ENCODE measurements around the gene RTF2. TPM values are rescaled to one million over a fixed set of nuclear protein-coding genes. Genes with fewer than 3 reads are reported as not detected.
"Not testable (repeated sequence)": the region's sequence is repeated elsewhere in the genome, so short reads cannot be mapped to it uniquely, and the experiment has no call there.

RTF2 gene
- polyA plus RNA-seq, 1 donor from 2014 or later, result 127 TPM

- Histone ChIP-seq H3K9me2 (ENCODE audit: insufficient read depth, low read length) (no peaks in the 10 kb centered on the region), H3K4me3 (ENCODE audit: low read length) (no peak overlapping the region), H2AFZ (ENCODE audit: low read depth, low read length) (no peak overlapping the region), H3K27ac (ENCODE audit: low read length) (no peak overlapping the region), H3K27me3 (ENCODE audit: insufficient read depth, low read depth, low read length) (no peaks in the 10 kb centered on the region), H3K36me3 (ENCODE audit: insufficient read depth, low read length) (peaks cover 14% of the 10 kb centered on the region), H3F3A (ENCODE audit: insufficient read depth, low read length, poor library complexity, severe bottlenecking) (no peaks in the 10 kb centered on the region), H3K9ac (ENCODE audit: low read length) (no peak overlapping the region), H3K9me3 (ENCODE audit: low read length) (no peaks in the 10 kb centered on the region), H3K4me2 (ENCODE audit: low read length) (no peak overlapping the region), H3K79me2 (replicated peaks; ENCODE audit: insufficient read depth, low read length) (no peaks in the 10 kb centered on the region), H4K20me1 (ENCODE audit: insufficient read depth) (no peaks in the 10 kb centered on the region)
- TF ChIP-seq EP300 (conservative IDR thresholded peaks at IDR 0.05; ENCODE audit: poor library complexity, severe bottlenecking) (no peak), SMC3 (conservative IDR thresholded peaks at IDR 0.05; ENCODE audit: poor library complexity) (no peak), POLR2AphosphoS5 (IDR thresholded peaks at IDR 0.05) (no peak), RAD21 (conservative IDR thresholded peaks at IDR 0.05) (no peak), TAF1 (IDR thresholded peaks at IDR 0.05; ENCODE audit: low read depth) (no peak), EZH2 (IDR thresholded peaks at IDR 0.05; ENCODE audit: borderline replicate concordance, insufficient read depth, low read length, poor library complexity, severe bottlenecking) (no peak), CTCF (IDR thresholded peaks at IDR 0.05; ENCODE audit: poor library complexity, severe bottlenecking) (no peak), REST (IDR thresholded peaks at IDR 0.05; ENCODE audit: borderline replicate concordance) (no peak), MXI1 (conservative IDR thresholded peaks at IDR 0.05; ENCODE audit: poor library complexity, severe bottlenecking) (no peak)
Measured at GRCh38 chr20:56520180-56520579, 51.8 kb downstream of the RTF2 start.

- not testable (repeated sequence) for H2AFZ ChIP-seq (ENCODE audit: low read depth, low read length); H4K20me1 ChIP-seq (ENCODE audit: insufficient read depth); H3K4me2 ChIP-seq (ENCODE audit: low read length); H3K79me2 ChIP-seq (replicated peaks; ENCODE audit: insufficient read depth, low read length); H3K4me3 ChIP-seq (ENCODE audit: low read length); H3K27ac ChIP-seq (ENCODE audit: low read length); H3F3A ChIP-seq (ENCODE audit: insufficient read depth, low read length, poor library complexity, severe bottlenecking); H3K9ac ChIP-seq (ENCODE audit: low read length); H3K27me3 ChIP-seq (ENCODE audit: insufficient read depth, low read depth, low read length); H3K9me2 ChIP-seq (ENCODE audit: insufficient read depth, low read length); H3K9me3 ChIP-seq (ENCODE audit: low read length)
- peaks cover 14% of the 10 kb centered on the region for H3K36me3 ChIP-seq (ENCODE audit: insufficient read depth, low read length)
Measured at GRCh38 chr20:56520746-56521354, 52.4 kb downstream of the RTF2 start.

DNA sequence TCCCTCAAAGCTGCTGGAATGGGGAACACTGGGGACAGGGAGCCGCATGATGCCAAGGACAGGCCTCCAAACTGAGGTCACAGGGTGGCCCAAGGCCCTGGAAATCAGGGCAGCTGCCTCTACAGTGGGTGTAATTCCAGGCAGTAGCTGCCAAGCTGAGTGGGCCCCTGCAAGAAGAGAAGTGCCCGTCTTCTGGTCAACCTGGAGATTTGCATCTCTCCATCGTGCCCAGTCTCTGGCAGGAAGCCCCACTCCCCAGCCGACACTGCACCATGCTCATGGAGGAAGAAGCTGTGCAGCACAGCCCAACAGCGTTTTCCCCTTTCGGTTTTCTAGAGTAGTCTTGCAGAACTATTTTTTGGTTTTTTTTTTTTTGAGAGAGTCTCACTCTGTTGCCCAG lies 53.9 kb downstream of the RTF2 start:
- Histone ChIP-seq H4K20me1 (ENCODE audit: insufficient read depth) (no peaks in the 10 kb centered on the region), H2AFZ (ENCODE audit: low read depth, low read length) (no peak overlapping the region), H3K4me2 (ENCODE audit: low read length) (no peak overlapping the region), H3K9me2 (ENCODE audit: insufficient read depth, low read length) (no peaks in the 10 kb centered on the region), H3K4me3 (ENCODE audit: low read length) (no peak overlapping the region), H3K27me3 (ENCODE audit: insufficient read depth, low read depth, low read length) (no peaks in the 10 kb centered on the region), H3K79me2 (replicated peaks; ENCODE audit: insufficient read depth, low read length) (no peaks in the 10 kb centered on the region), H3K9ac (ENCODE audit: low read length) (no peak overlapping the region), H3K36me3 (ENCODE audit: insufficient read depth, low read length) (peaks cover 14% of the 10 kb centered on the region), H3K9me3 (ENCODE audit: low read length) (no peaks in the 10 kb centered on the region), H3K27ac (ENCODE audit: low read length) (no peak overlapping the region), H3F3A (ENCODE audit: insufficient read depth, low read length, poor library complexity, severe bottlenecking) (no peaks in the 10 kb centered on the region)
- no peak for TF ChIP-seq EZH2 (IDR thresholded peaks at IDR 0.05; ENCODE audit: borderline replicate concordance, insufficient read depth, low read length, poor library complexity, severe bottlenecking)
- no peak for TF ChIP-seq RAD21 (conservative IDR thresholded peaks at IDR 0.05)
- no peak for TF ChIP-seq SMC3 (conservative IDR thresholded peaks at IDR 0.05; ENCODE audit: poor library complexity)
- no peak for TF ChIP-seq MXI1 (conservative IDR thresholded peaks at IDR 0.05; ENCODE audit: poor library complexity, severe bottlenecking)
- TF ChIP-seq CTCF (IDR thresholded peaks at IDR 0.05; ENCODE audit: poor library complexity, severe bottlenecking), result no peak
- TF ChIP-seq EP300 (conservative IDR thresholded peaks at IDR 0.05; ENCODE audit: poor library complexity, severe bottlenecking), result no peak
- TF ChIP-seq REST (IDR thresholded peaks at IDR 0.05; ENCODE audit: borderline replicate concordance), result no peak
